Activated CD8-positive, alpha-beta memory T cell treated with anti-CD3 and anti-CD28 coated beads, Interleukin-2, amount 50 U/mL, for 4 hours (primary cell): ENCODE data around the gene VWC2L.

Experiments
- DNase-seq: peaks from one replicate; pipeline ENCODE4 v3.0.0-alpha.2; 2020

VWC2L gene

GRCh38 chr2:214604861-214605260 lies 194.0 kb downstream of the VWC2L start:
- no peak for DNase-seq

- no peak for DNase-seq
Observed at GRCh38 chr2:214607051-214607450, 196.2 kb downstream of the VWC2L start.

GRCh38 chr2:214611015-214611414 lies 200.2 kb downstream of the VWC2L start:
- no peak for DNase-seq

GRCh38 chr2:214624166-214624760 lies 213.4 kb downstream of the VWC2L start:
- DNase-seq, result no peak

- no peak for DNase-seq
Observed at GRCh38 chr2:214628091-214628490, 217.2 kb downstream of the VWC2L start.
